SK-N-SH (cell line): ENCODE data around the gene BTBD7. TPM values are rescaled to one million over a fixed set of nuclear protein-coding genes. Genes with fewer than 3 reads are reported as not detected.

ENCODE experiments used
- CTCF ChIA-PET: fragments of 300-600, 350-600 bp; formaldehyde crosslinking; extraction: SDS; loops from one replicate; lab custom pipeline; 2021; lab: Yijun Ruan, JAX
- POLR2A ChIA-PET: fragments of 350-600 bp; sonication (Branson Sonifier 250); formaldehyde crosslinking; extraction: SDS; loops from one replicate; lab custom pipeline; 2020; ENCODE audit warnings: antibody characterized with exemption, inconsistent platforms; lab: Yijun Ruan, JAX
- DNase-seq: peaks from one replicate; pipeline ENCODE4 v3.0.0; 2012
- H2AFZ ChIP-seq: fragments of 200-600 bp; sonication (generic); 2 replicates; pipeline ENCODE4 v1.8.1; 2016; ENCODE audit warnings: antibody characterized with exemption, mild to moderate bottlenecking, low read depth
- H3F3A ChIP-seq: fragments of 200-600 bp; sonication (generic); replicated peaks from 2 replicates; pipeline ENCODE3; 2016; ENCODE audit warnings: antibody characterized with exemption, mild to moderate bottlenecking; ENCODE audit not compliant: insufficient read depth
- H3K27ac ChIP-seq, 2 experiments: fragments of 200-500 bp in 1 of 2; fragments of 200-600 bp in 1 of 2; sonication (Bioruptor generic) in 1 of 2; sonication (generic), shearing (Covaris generic) in 1 of 2; 2 replicates each; pipeline versions ENCODE4 v1.5.1 to v1.6.1; 2014 to 2016; ENCODE audit warnings: low read depth in 2 of 2, inconsistent platforms in 1 of 2, low read length in 1 of 2, mild to moderate bottlenecking in 1 of 2, mixed read lengths in 1 of 2
- H3K27me3 ChIP-seq: fragments of 200-600 bp; sonication (generic), shearing (Covaris generic); 2 replicates; pipeline ENCODE4 v1.6.1; 2016; ENCODE audit warnings: mixed run types; ENCODE audit not compliant: insufficient read depth
- H3K36me3 ChIP-seq, 2 experiments: fragments of 200-500 bp in 1 of 2; fragments of 200-600 bp in 1 of 2; sonication (Bioruptor generic) in 1 of 2; sonication (generic) in 1 of 2; replicated peaks in 1 of 2; 2 replicates each; pipeline versions ENCODE3 to v1.5.1; 2014 to 2016; ENCODE audit warnings: low read length in 1 of 2, mild to moderate bottlenecking in 1 of 2; ENCODE audit not compliant: insufficient read depth in 2 of 2, control insufficient read depth in 1 of 2
- H3K4me1 ChIP-seq, 2 experiments: fragments of 200-500 bp in 1 of 2; fragments of 200-600 bp in 1 of 2; sonication (Bioruptor generic) in 1 of 2; sonication (generic), shearing (Covaris generic) in 1 of 2; 2 replicates each; pipeline versions ENCODE4 v1.5.1 to v1.6.1; 2014 to 2016; ENCODE audit warnings: low read depth in 1 of 2, low read length in 1 of 2, mixed run types in 1 of 2; ENCODE audit not compliant: insufficient read depth in 2 of 2, control insufficient read depth in 1 of 2
- H3K4me2 ChIP-seq: fragments of 200-600 bp; sonication (generic), shearing (Covaris generic); 2 replicates; pipeline ENCODE4 v1.6.1; 2017; ENCODE audit warnings: mixed run types
- H3K4me3 ChIP-seq, 2 experiments: fragments of 200-500 bp in 1 of 2; fragments of 200-600 bp in 1 of 2; sonication (Bioruptor generic) in 1 of 2; sonication (generic), shearing (Covaris generic) in 1 of 2; 2 replicates each; pipeline versions ENCODE4 v1.5.1 to v1.8.1; 2014 to 2016; ENCODE audit warnings: low read depth in 2 of 2, inconsistent platforms in 1 of 2, low read length in 1 of 2, mild to moderate bottlenecking in 1 of 2, mixed read lengths in 1 of 2, moderate library complexity in 1 of 2
- H3K79me2 ChIP-seq: fragments of 200-600 bp; sonication (generic); 2 replicates; pipeline ENCODE4 v1.8.1; 2017; ENCODE audit warnings: mild to moderate bottlenecking; ENCODE audit not compliant: insufficient read depth
- H3K9ac ChIP-seq: fragments of 200-600 bp; sonication (generic); 2 replicates; pipeline ENCODE4 v1.6.1; 2017; ENCODE audit warnings: mixed run types
- H3K9me2 ChIP-seq: fragments of 200-600 bp; sonication (generic); 2 replicates; pipeline ENCODE4 v1.6.1; 2017; ENCODE audit warnings: mixed run types
- H3K9me3 ChIP-seq: fragments of 200-600 bp; sonication (generic); 2 replicates; pipeline ENCODE4 v1.6.1; 2017; ENCODE audit warnings: mixed run types, mild to moderate bottlenecking, moderate library complexity
- H4K20me1 ChIP-seq: fragments of 200-600 bp; sonication (generic); 2 replicates; pipeline ENCODE4 v1.6.1; 2017; ENCODE audit warnings: mild to moderate bottlenecking, mixed run types; ENCODE audit not compliant: insufficient read depth
- CTCF ChIP-seq: fragments of 200-600 bp; sonication (generic); IDR thresholded peaks from 2 replicates; pipeline ENCODE4 v1.6.1; 2017; ENCODE audit warnings: antibody characterized with exemption, mild to moderate bottlenecking, moderate library complexity
- ELF1 ChIP-seq: IDR thresholded peaks from 2 replicates; pipeline ENCODE4 v1.4.0; 2012
- EP300 ChIP-seq, 2 experiments: IDR thresholded peaks; 2 replicates each; pipeline versions ENCODE4 v1.4.0 to v1.6.1; 2012; ENCODE audit warnings: borderline replicate concordance in 1 of 2, low read depth in 1 of 2, low read length in 1 of 2
- FOSL2 ChIP-seq: IDR thresholded peaks from 2 replicates; pipeline ENCODE4 v1.4.0; 2012; ENCODE audit warnings: low read depth, mild to moderate bottlenecking, moderate library complexity, borderline replicate concordance
- FOXM1 ChIP-seq: IDR thresholded peaks from 2 replicates; pipeline ENCODE4 v1.4.0; 2012; ENCODE audit warnings: low read depth, mild to moderate bottlenecking
- GATA2 ChIP-seq: sonication (generic); formaldehyde crosslinking; IDR thresholded peaks from 2 replicates; pipeline ENCODE4 v1.5.0; 2020; ENCODE audit warnings: mild to moderate bottlenecking, missing genetic modification reagents
- IRF3 ChIP-seq: fragments of 150-350 bp; IDR thresholded peaks from 2 replicates; pipeline ENCODE4 v1.6.1; 2016; ENCODE audit warnings: mild to moderate bottlenecking, low read depth, low read length
- JUND ChIP-seq: IDR thresholded peaks from 2 replicates; pipeline ENCODE4 v1.4.0; 2012
- MXI1 ChIP-seq: IDR thresholded peaks from 2 replicates; pipeline ENCODE4 v1.6.1; 2012; ENCODE audit warnings: mild to moderate bottlenecking, low read depth, low read length, improper control_type of control experiment
- NRF1 ChIP-seq: IDR thresholded peaks from 2 replicates; pipeline ENCODE4 v1.6.1; 2012; ENCODE audit warnings: low read depth, mild to moderate bottlenecking, low read length
- POLR2AphosphoS5 ChIP-seq: IDR thresholded peaks from 2 replicates; pipeline ENCODE4 v1.6.1; 2012; ENCODE audit warnings: low read depth, low read length
- REST ChIP-seq: IDR thresholded peaks from 2 replicates; pipeline ENCODE4 v1.6.1; 2012; ENCODE audit warnings: mild to moderate bottlenecking, low read depth, low read length, moderate library complexity
- RFX5 ChIP-seq: IDR thresholded peaks from 2 replicates; pipeline ENCODE4 v1.6.1; 2012; ENCODE audit warnings: mild to moderate bottlenecking, improper control_type of control experiment, low read length
- SMC3 ChIP-seq: IDR thresholded peaks from 2 replicates; pipeline ENCODE4 v1.6.1; 2012; ENCODE audit warnings: low read depth, low read length, improper control_type of control experiment
- TCF12 ChIP-seq: IDR thresholded peaks from 2 replicates; pipeline ENCODE4 v1.4.0; 2012
- TEAD4 ChIP-seq: IDR thresholded peaks from 2 replicates; pipeline ENCODE4 v1.4.0; 2012; ENCODE audit warnings: mild to moderate bottlenecking, borderline replicate concordance; ENCODE audit not compliant: insufficient read depth
- USF1 ChIP-seq: IDR thresholded peaks from 2 replicates; pipeline ENCODE4 v1.4.0; 2012; ENCODE audit warnings: low read depth, borderline replicate concordance
- YY1 ChIP-seq: IDR thresholded peaks from 2 replicates; pipeline ENCODE4 v1.4.0; 2012; ENCODE audit warnings: low read depth, mild to moderate bottlenecking
- WGBS: methylation state at CpG from one replicate; pipeline ENCODE4 v1.1.6; 2017; ENCODE audit warnings: low lambda C conversion rate; 5-methylcytosine and 5-hydroxymethylcytosine counted together
- polyA plus RNA-seq, 3 experiments: library from polyadenylated mRNA; depleted of rRNA; stranded (reverse); fragments of >200 nt; gene quantifications; 2 replicates each; pipeline ENCODE4 v1.2.3, GENCODE V29; 2012
- TF ChIP-seq, protein P1 (sequence below): IDR thresholded peaks from 2 replicates; pipeline ENCODE4 v1.4.0; 2012; ENCODE audit warnings: low read depth

BTBD7 gene
- polyA plus RNA-seq, 1 of the 3 experiments (the other 2 are of a cell fraction): 8.6 TPM

DNA sequence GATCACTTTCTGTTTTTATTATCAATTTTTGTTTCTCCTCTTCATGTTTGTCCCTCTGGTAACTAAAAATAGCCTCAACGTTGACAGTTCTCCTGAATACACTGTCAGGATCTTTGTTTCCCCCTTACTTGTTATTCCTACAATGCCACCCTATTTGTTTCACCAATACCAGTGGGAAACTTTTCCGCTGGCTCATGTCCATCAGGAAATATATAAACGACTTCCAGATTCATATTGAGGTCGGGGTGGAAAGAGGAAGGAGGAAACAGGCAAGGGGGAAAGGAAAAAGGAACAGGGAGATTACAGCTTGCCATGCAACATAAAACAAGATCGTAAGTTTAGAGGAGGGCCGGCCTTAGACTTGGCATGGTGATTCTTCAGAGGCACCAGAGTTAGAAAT, 61.7 kb downstream of the BTBD7 start:
- POLR2A ChIA-PET: no interaction called here
- TF ChIP-seq SMC3 (no peak), FOXM1 (no peak), YY1 (no peak), RFX5 (no peak), POLR2AphosphoS5 (no peak)
- TF ChIP-seq, all 33 proteins: peak for 0
- no peak overlapping the region for H3K4me2 ChIP-seq
- no peak for DNase-seq
- no peaks in the 10 kb centered on the region for H3K9me3 ChIP-seq
- peaks cover 3 to 4% of the 10 kb centered on the region in 2 experiments for H3K36me3 ChIP-seq
- no peaks in the 10 kb centered on the region for H3K27me3 ChIP-seq
- H3K4me1 ChIP-seq: peaks cover 4 to 10% of the 10 kb centered on the region in 2 experiments; a peak in 1 of 4 replicates
- CTCF ChIA-PET: interaction anchor here (1.2 to 1.4 kb wide), 2 partner anchors 38 to 220 kb away, joined by 3 read pairs; no protein-coding TSS in a partner anchor
- H4K20me1 ChIP-seq: 0 out of 2 replicates have a peak, but pooled peaks cover 12% of the 10 kb centered on the region
- H3F3A ChIP-seq: no peaks in the 10 kb centered on the region
- H3K79me2 ChIP-seq: peaks cover 47% of the 10 kb centered on the region
- H3K9me2 ChIP-seq: no peaks in the 10 kb centered on the region
- H3K9ac ChIP-seq: no peak overlapping the region
- H3K4me3 ChIP-seq: no peak overlapping the region
- 74% methylated on average over 6 of the region's 6 CpGs for WGBS
- no peak overlapping the region for H3K27ac ChIP-seq
- H2AFZ ChIP-seq: no peak overlapping the region

GRCh38 chr14:93269341-93270068, 63.3 kb downstream of the BTBD7 start:
- 0 out of 2 replicates have a peak, but pooled peaks cover 12% of the 10 kb centered on the region for H4K20me1 ChIP-seq
- H3F3A ChIP-seq: no peaks in the 10 kb centered on the region
- no peaks in the 10 kb centered on the region for H3K9me2 ChIP-seq
- H3K27me3 ChIP-seq: no peaks in the 10 kb centered on the region
- H3K79me2 ChIP-seq: peaks cover 63% of the 10 kb centered on the region
- CTCF ChIA-PET: interaction anchor here (1.4 kb wide), 1 partner anchor 221 kb away, joined by 3 read pairs; no protein-coding TSS in a partner anchor
- H3K4me2 ChIP-seq: no peak overlapping the region
- H3K4me1 ChIP-seq: peaks cover 4 to 10% of the 10 kb centered on the region in 2 experiments; a peak in 1 of 4 replicates
- 85% methylated on average over 10 of the region's 10 CpGs for WGBS
- no peak overlapping the region for H2AFZ ChIP-seq
- no peak overlapping the region for H3K9ac ChIP-seq
- POLR2A ChIA-PET: no interaction called here
- no peaks in the 10 kb centered on the region for H3K9me3 ChIP-seq
- H3K27ac ChIP-seq: peak overlapping the region in 1 of 2 experiments; percentile 12; a peak in 1 of 4 replicates
- H3K36me3 ChIP-seq: peaks cover 2 to 3% of the 10 kb centered on the region in 2 experiments
- no peak for DNase-seq
- no peak overlapping the region for H3K4me3 ChIP-seq
- TF ChIP-seq ELF1: no peak
- TF ChIP-seq FOSL2: no peak
- TF ChIP-seq, protein P1, sequence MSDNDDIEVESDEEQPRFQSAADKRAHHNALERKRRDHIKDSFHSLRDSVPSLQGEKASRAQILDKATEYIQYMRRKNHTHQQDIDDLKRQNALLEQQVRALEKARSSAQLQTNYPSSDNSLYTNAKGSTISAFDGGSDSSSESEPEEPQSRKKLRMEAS: no peak
- no peak for TF ChIP-seq REST
- TF ChIP-seq SMC3: no peak
- no peak for TF ChIP-seq GATA2 (CRISPR knock-in tag)
- TF ChIP-seq CTCF: no peak
- no peak for TF ChIP-seq FOXM1
- no peak for TF ChIP-seq USF1
- TF ChIP-seq NRF1: no peak
- no peak for TF ChIP-seq JUND
- no peak for TF ChIP-seq RFX5
- TF ChIP-seq TCF12: no peak
- TF ChIP-seq MXI1: no peak
- TF ChIP-seq IRF3: no peak
- no peak for TF ChIP-seq EP300 (IDR thresholded peaks at IDR 0.05; ENCODE audit: borderline replicate concordance in 1 of 2, low read depth in 1 of 2, low read length in 1 of 2)
- TF ChIP-seq TEAD4: no peak
